Keratinocyte (primary cell): ENCODE results near the gene MTSS2. TPM values are rescaled to one million over a fixed set of nuclear protein-coding genes. Genes with fewer than 3 reads are reported as not detected.

Experiments used
- DNase-seq: peaks from one replicate; pipeline ENCODE4 v3.0.0-alpha.2; 2011; ENCODE audit warnings: low read depth, missing footprints, low spot score
- FAIRE-seq: peaks from 2 replicates; lab custom pipeline; 2011; peaks lifted over from hg19 to GRCh38; lab: Jason Lieb, UNC
- H2AFZ ChIP-seq: 2 replicates; pipeline ENCODE4 v1.6.0; 2012; ENCODE audit warnings: low read length, control low read depth, inconsistent platforms; ENCODE audit not compliant: control insufficient read depth
- H3K27ac ChIP-seq: 2 replicates; pipeline ENCODE4 v1.5.1; 2011; ENCODE audit warnings: low read length; ENCODE audit not compliant: control insufficient read depth, insufficient read depth
- H3K27me3 ChIP-seq: 3 replicates; pipeline ENCODE4 v1.6.0; 2011; ENCODE audit warnings: low read length; ENCODE audit not compliant: control insufficient read depth, insufficient read depth; ENCODE audit errors: extremely low read depth
- H3K36me3 ChIP-seq, 2 experiments: 2 replicates in 1 of 2; 3 replicates in 1 of 2; pipeline ENCODE4 v1.5.1; 2011; ENCODE audit warnings: low read length in 2 of 2, mild to moderate bottlenecking in 1 of 2; ENCODE audit not compliant: control insufficient read depth in 2 of 2, insufficient read depth in 2 of 2; ENCODE audit errors: extremely low read depth in 1 of 2
- H3K4me1 ChIP-seq: 3 replicates; pipeline ENCODE4 v1.5.1; 2011; ENCODE audit warnings: low read length; ENCODE audit not compliant: control insufficient read depth, insufficient read depth; ENCODE audit errors: extremely low read depth
- H3K4me2 ChIP-seq: 3 replicates; pipeline ENCODE4 v1.6.0; 2011; ENCODE audit warnings: low read depth, low read length; ENCODE audit not compliant: control insufficient read depth, insufficient read depth; ENCODE audit errors: extremely low read depth
- H3K4me3 ChIP-seq, 3 experiments: fragments of 200-600 bp in 1 of 3; sonication (generic) in 1 of 3; 2 replicates in 2 of 3; 3 replicates in 1 of 3; pipeline ENCODE4 v1.5.1; 2011 to 2016; ENCODE audit warnings: low read length in 3 of 3, mild to moderate bottlenecking in 3 of 3, control low read depth in 2 of 3, inconsistent platforms in 1 of 3, low read depth in 1 of 3, mixed read lengths in 1 of 3, mixed run types in 1 of 3, moderate library complexity in 1 of 3; ENCODE audit not compliant: control insufficient read depth in 2 of 3, insufficient read depth in 2 of 3; ENCODE audit errors: extremely low read depth in 1 of 3
- H3K79me2 ChIP-seq: 2 replicates; pipeline ENCODE4 v1.6.0; 2012; ENCODE audit warnings: low read length; ENCODE audit not compliant: control insufficient read depth, insufficient read depth
- H3K9ac ChIP-seq: 3 replicates; pipeline ENCODE4 v1.6.0; 2011; ENCODE audit warnings: low read length; ENCODE audit not compliant: control insufficient read depth, insufficient read depth; ENCODE audit errors: extremely low read depth
- H3K9me1 ChIP-seq: 3 replicates; pipeline ENCODE4 v1.6.0; 2011; ENCODE audit warnings: low read length; ENCODE audit not compliant: control insufficient read depth, insufficient read depth; ENCODE audit errors: extremely low read depth
- H3K9me3 ChIP-seq: 2 replicates; pipeline ENCODE4 v1.5.1; 2012; ENCODE audit warnings: low read depth, low read length; ENCODE audit not compliant: control insufficient read depth
- H4K20me1 ChIP-seq: 3 replicates; pipeline ENCODE4 v1.6.0; 2011; ENCODE audit warnings: low read length; ENCODE audit not compliant: control insufficient read depth, insufficient read depth; ENCODE audit errors: extremely low read depth
- EZH2 ChIP-seq: IDR thresholded peaks from one replicate; pipeline ENCODE4 v1.6.1; 2012; ENCODE audit warnings: inconsistent platforms, mild to moderate bottlenecking, low read length, moderate library complexity
- dilution Hi-C: fragments of 300-500 bp; cut with MboI; formaldehyde crosslinking; loops from one replicate; pipeline ENCODE4 v1.7.0; 2020; ENCODE audit warnings: low sequenced_read_pairs; ENCODE audit not compliant: extremely low pct_ligation_motif_present
- polyA plus RNA-seq, 5 experiments: library from polyadenylated mRNA; depleted of rRNA in 3 of 5; stranded (reverse) in 3 of 5; stranded (forward) in 1 of 5; unstranded in 1 of 5; fragments of >200 nt; gene quantifications; 1 replicate in 1 of 5; 2 replicates in 3 of 5; 3 replicates in 1 of 5; pipeline versions ENCODE4 v1.2.1 to v1.2.3, GENCODE V29; 2011 to 2012; ENCODE audit warnings: missing spikeins in 2 of 5, low read depth in 1 of 5, low replicate concordance in 1 of 5
- TF ChIP-seq, protein P1 (sequence below), 3 experiments: IDR thresholded peaks in 1 of 3; conservative IDR thresholded peaks in 1 of 3; optimal IDR thresholded peaks in 1 of 3; 2 replicates in 2 of 3; 3 replicates in 1 of 3; pipeline versions ENCODE3 to v1.5.1; 2011; ENCODE audit warnings: low read length in 3 of 3, mild to moderate bottlenecking in 3 of 3, moderate library complexity in 2 of 3, control low read depth in 1 of 3, inconsistent platforms in 1 of 3; ENCODE audit not compliant: insufficient read depth in 2 of 3; ENCODE audit errors: extremely low read depth in 1 of 3

MTSS2 gene
- polyA plus RNA-seq, 1 donor (not counting 4 experiments of a cell fraction or from before 2014, with no cell fraction given): 13.3 TPM

DNA sequence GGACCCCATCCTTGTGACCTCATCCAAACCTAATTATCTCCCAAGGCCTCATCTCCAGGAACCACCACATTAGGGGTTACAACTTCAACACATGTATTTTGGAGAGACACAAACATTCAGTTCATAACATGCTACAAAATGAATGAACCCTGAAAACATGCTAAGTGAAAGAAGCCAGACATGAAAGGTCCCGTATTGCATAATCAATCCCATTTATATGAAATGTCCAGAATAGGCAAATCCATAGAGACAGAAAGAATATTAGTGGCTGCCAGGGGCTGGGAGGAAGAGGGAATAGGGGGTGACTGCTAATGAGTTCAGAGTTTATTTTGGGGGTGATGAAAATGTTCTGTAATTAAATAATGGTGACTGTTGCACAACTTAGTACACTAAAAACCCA, 43.2 kb downstream of the MTSS2 start:
- FAIRE-seq (no peak), DNase-seq (no peak)
- no peak overlapping the region for H3K27ac ChIP-seq
- no peak overlapping the region for H3K4me3 ChIP-seq
- H3K9ac ChIP-seq: no peak overlapping the region
- H3K36me3 ChIP-seq: no peaks in the 10 kb centered on the region
- H3K4me2 ChIP-seq: no peak overlapping the region
- H3K9me3 ChIP-seq: no peaks in the 10 kb centered on the region
- H3K27me3 ChIP-seq: no peaks in the 10 kb centered on the region
- H2AFZ ChIP-seq: no peak overlapping the region
- peaks cover 11% of the 10 kb centered on the region for H3K4me1 ChIP-seq
- TF ChIP-seq, protein P1, sequence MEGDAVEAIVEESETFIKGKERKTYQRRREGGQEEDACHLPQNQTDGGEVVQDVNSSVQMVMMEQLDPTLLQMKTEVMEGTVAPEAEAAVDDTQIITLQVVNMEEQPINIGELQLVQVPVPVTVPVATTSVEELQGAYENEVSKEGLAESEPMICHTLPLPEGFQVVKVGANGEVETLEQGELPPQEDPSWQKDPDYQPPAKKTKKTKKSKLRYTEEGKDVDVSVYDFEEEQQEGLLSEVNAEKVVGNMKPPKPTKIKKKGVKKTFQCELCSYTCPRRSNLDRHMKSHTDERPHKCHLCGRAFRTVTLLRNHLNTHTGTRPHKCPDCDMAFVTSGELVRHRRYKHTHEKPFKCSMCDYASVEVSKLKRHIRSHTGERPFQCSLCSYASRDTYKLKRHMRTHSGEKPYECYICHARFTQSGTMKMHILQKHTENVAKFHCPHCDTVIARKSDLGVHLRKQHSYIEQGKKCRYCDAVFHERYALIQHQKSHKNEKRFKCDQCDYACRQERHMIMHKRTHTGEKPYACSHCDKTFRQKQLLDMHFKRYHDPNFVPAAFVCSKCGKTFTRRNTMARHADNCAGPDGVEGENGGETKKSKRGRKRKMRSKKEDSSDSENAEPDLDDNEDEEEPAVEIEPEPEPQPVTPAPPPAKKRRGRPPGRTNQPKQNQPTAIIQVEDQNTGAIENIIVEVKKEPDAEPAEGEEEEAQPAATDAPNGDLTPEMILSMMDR (optimal IDR thresholded peaks at IDR 0.05 in 1 of 3, IDR thresholded peaks at IDR 0.05 in 1 of 3, conservative IDR thresholded peaks at IDR 0.05 in 1 of 3; ENCODE audit: extremely low read depth in 1 of 3, insufficient read depth in 2 of 3, low read length in 3 of 3): no peak
- no peaks in the 10 kb centered on the region for H3K79me2 ChIP-seq
- dilution Hi-C loops: no loop called here
- no peaks in the 10 kb centered on the region for H4K20me1 ChIP-seq
- no peaks in the 10 kb centered on the region for H3K9me1 ChIP-seq

DNA sequence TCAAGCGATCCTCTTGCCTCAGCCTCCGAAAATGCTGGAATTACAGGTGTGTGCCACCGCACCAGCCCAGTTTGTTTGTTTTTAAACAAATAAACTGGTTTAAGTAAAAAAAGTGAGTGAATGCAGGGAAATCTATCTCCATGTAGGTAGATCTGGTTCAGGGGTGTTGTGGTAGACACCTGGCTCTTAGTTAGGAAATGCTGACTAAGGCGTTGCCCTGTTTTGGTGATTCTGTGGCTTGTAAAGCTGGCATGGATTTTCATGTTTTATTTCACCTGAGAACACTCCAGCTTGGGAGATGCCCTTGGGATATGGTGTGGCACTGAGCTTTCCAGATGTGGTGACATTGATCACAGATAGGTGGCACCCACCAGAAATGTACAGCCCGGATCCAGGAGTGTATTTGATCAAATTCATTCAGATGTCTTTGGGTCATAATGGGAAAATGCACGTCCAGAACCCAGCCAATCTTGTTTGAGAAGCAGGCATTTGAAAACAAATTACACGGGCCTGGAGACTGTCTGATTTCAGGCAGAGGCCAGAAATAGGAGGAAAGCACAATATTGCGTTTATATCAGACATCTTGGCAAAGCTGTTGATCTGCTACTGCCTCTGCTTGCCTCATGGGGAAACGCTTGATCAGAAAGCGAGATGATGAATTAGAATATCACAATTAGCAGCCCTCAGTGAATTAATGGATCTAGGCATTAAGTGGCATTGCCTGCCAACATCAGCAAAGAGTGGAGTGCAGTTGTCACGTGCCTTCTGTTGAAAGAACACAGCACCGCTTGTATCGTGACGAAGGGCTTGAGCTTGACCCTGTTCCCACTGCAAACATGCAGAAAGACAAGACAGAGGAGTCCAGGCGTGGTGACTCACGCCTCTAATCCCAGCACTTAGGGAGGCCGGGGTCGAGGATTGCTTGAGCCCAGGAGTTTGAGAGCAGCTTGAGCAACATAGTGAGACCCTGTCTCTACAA, 46.8 kb downstream of the MTSS2 start:
- Histone ChIP-seq H3K9me1 (no peaks in the 10 kb centered on the region), H3K4me2 (peak overlapping the region; percentile 45), H4K20me1 (no peaks in the 10 kb centered on the region), H2AFZ (peak overlapping the region; percentile 68), H3K27me3 (no peaks in the 10 kb centered on the region), H3K36me3 (no peaks in the 10 kb centered on the region), H3K4me3 (no peak overlapping the region), H3K27ac (no peak overlapping the region), H3K4me1 (peaks cover 18% of the 10 kb centered on the region), H3K9ac (no peak overlapping the region), H3K9me3 (no peaks in the 10 kb centered on the region), H3K79me2 (no peaks in the 10 kb centered on the region)
- peak; percentile 46 for FAIRE-seq
- dilution Hi-C loops: no loop called here
- TF ChIP-seq, protein P1 (optimal IDR thresholded peaks at IDR 0.05 in 1 of 3, IDR thresholded peaks at IDR 0.05 in 1 of 3, conservative IDR thresholded peaks at IDR 0.05 in 1 of 3; ENCODE audit: extremely low read depth in 1 of 3, insufficient read depth in 2 of 3, low read length in 3 of 3): peak in 1 of 3 experiments; percentile 11
- no peak for TF ChIP-seq EZH2
- no peak for DNase-seq

Other genes with a start within 250 kb of the MTSS2 start
- gene ST3GAL2, start 247.0 kb downstream of the MTSS2 start, polyA plus RNA-seq: 4.0 to 6.0 TPM (median 4.1 TPM) in 3 replicates
- gene FCSK, start 231.5 kb downstream of the MTSS2 start, polyA plus RNA-seq: 5.5 to 10.7 TPM (median 6.5 TPM) in 3 replicates
- gene COG4, start 162.5 kb downstream of the MTSS2 start, polyA plus RNA-seq: 36.8 to 38.9 TPM (median 38.4 TPM) in 3 replicates
- gene SF3B3, start 162.2 kb downstream of the MTSS2 start, polyA plus RNA-seq: 88.0 to 142 TPM (median 92.6 TPM) in 3 replicates
- 0.08 to 0.42 TPM (median 0.14 TPM) in 3 replicates for gene IL34, start 39.5 kb downstream of the MTSS2 start, polyA plus RNA-seq
- gene VAC14, start 115.1 kb upstream of the MTSS2 start, polyA plus RNA-seq: 15.9 to 26.4 TPM (median 20.0 TPM) in 3 replicates